Esophagus muscularis mucosa (tissue), 4 donors: ENCODE measurements around the gene AKT1. TPM values are rescaled to one million over a fixed set of nuclear protein-coding genes. Genes with fewer than 3 reads are reported as not detected.
"Not testable (repeated sequence)": the region's sequence is repeated elsewhere in the genome, so short reads cannot be mapped to it uniquely, and the experiment has no call there.

Experiments used
- DNase-seq: peaks from one replicate; pipeline ENCODE4 v3.0.0-alpha.2; 2017; ENCODE audit errors: extremely low spot score
- H3K27ac ChIP-seq, 4 donors: fragments of 200-600 bp; sonication (generic); replicated peaks in 1 of 4; 1 replicate in 3 of 4; 2 replicates in 1 of 4; pipeline ENCODE4 v1.5.1; 2016 to 2019; ENCODE audit warnings: mild to moderate bottlenecking in 1 of 4
- H3K27me3 ChIP-seq, 4 donors: fragments of 200-600 bp; sonication (generic); one replicate each; pipeline versions ENCODE4 v1.5.1 to v1.6.0; 2016 to 2019
- H3K36me3 ChIP-seq, 4 donors: fragments of 200-600 bp; sonication (generic); one replicate each; pipeline ENCODE4 v1.5.1; 2016 to 2019
- H3K4me1 ChIP-seq, 4 donors: fragments of 200-600 bp; sonication (generic); one replicate each; pipeline ENCODE4 v1.5.1; 2016 to 2019
- H3K4me3 ChIP-seq, 4 donors: fragments of 200-600 bp; sonication (generic); 1 replicate in 2 of 4; 2 replicates in 2 of 4; pipeline ENCODE4 v1.5.1; 2016 to 2019; ENCODE audit warnings: mild to moderate bottlenecking in 4 of 4, moderate library complexity in 1 of 4
- H3K9me3 ChIP-seq, 4 donors: fragments of 200-600 bp; sonication (generic); 1 replicate in 3 of 4; 2 replicates in 1 of 4; pipeline ENCODE4 v1.5.1; 2016 to 2019
- EP300 ChIP-seq: sonication (generic); formaldehyde crosslinking; IDR thresholded peaks from one replicate; pipeline ENCODE4 v1.6.1; 2017; ENCODE audit warnings: antibody characterized with exemption
- POLR2A ChIP-seq: fragments of 450-650 bp; IDR thresholded peaks from one replicate; pipeline ENCODE4 v1.6.1; 2017; ENCODE audit warnings: antibody characterized with exemption, moderate library complexity, mild to moderate bottlenecking, low read depth
- POLR2AphosphoS5 ChIP-seq, 2 donors: sonication (generic); formaldehyde crosslinking; IDR thresholded peaks; one replicate each; pipeline ENCODE4 v1.6.1; 2017; ENCODE audit warnings: antibody characterized with exemption in 2 of 2
- WGBS: methylation state at CpG from one replicate; pipeline ENCODE4 v1.1.5; 2018; 5-methylcytosine and 5-hydroxymethylcytosine counted together
- intact Hi-C: fragments of 100-400 bp; cut with DNase I; formaldehyde crosslinking; loops from one replicate; pipeline ENCODE4 v1.15.1; 2023
- total RNA-seq, 4 donors: library from RNA; depleted of rRNA; stranded (reverse); fragments of >200 nt; gene quantifications; one replicate each; pipeline versions ENCODE4 v1.1.0 to v1.2.1, GENCODE V29; 2016
- TF ChIP-seq, protein P1 (sequence below), 3 experiments: fragments of 200-600 bp in 2 of 3; fragments of 450-650 bp in 1 of 3; sonication (generic) in 2 of 3; IDR thresholded peaks; one replicate each; pipeline ENCODE4 v1.5.1; 2017 to 2019; ENCODE audit warnings: antibody characterized with exemption in 3 of 3, mild to moderate bottlenecking in 2 of 3, moderate library complexity in 1 of 3

AKT1 gene
- total RNA-seq, 4 donors from 2014 or later: 162 to 267 (median 187) TPM

DNA sequence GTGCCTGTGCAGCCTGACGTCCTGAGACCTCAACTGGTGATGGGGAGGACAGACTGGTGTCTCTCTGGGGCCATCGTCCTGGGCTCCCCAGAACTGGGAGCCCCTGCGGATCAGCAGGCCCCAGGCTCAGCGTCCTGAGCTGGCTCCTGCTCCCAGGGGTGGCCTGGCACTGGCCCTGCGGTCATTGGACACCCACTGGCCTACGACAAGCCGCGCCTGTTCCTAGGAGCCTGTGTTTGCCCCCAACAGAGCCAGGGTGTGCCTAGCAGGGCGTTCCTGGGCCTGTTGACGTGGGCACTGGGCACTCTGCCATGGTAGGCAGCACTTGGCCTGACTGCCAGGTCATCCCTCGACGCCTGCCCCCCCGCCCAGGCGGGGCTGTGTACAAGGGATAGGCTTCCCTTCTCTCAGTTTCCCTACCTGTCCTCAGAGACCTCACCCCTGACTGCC lies 63.2 kb downstream of the AKT1 start:
- no peak for DNase-seq

DNA sequence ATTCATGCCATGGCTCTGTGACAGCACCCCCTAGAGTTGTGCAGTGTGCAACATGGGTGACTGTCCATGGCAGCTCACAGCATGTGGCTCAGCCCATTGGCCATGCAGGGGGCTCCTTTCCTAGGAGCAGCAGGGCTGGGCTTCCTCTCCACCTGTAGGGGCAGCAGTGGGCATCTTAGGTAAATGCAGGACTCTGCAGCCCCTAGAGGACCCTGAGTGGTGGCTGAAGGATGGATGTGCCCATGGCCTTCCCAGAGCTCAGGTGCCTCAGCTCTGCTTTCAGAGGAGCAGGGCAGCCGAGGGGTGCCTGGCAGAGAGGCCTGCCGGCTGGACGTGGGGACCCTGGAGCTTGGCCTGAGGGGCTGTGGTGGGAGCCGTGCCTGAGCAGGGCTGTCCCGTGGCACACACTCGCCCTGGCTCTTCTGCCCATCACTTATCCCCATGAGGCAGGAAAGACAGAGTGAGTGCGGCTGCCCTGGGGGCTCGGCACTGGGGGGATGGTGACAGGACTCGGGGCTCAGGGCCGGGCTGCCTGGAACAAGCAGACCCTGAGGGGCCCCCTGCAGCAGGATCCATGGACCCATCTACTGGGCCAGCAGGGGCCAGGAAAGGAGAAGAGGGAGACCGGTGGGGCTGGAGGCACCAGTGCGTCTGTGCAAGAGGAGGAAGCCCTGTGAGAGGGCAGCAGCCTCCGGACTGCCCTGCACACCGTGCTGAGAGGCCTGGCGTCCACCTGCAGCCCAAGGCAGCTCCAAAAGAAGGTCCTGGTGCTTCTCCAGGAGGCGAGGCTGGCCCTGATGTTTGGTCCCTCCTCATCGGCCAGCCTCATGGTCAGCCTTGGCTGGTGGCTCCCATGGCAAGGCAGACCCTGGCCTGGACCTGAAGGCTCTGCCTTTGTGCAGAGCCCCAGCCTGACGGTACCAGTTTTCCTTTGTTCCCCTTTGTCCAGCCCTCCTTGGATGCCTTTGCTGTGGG lies 63.9 kb downstream of the AKT1 start:
- H3K9me3 ChIP-seq: no peaks in the 10 kb centered on the region
- 88% methylated on average over 11 of the region's 18 CpGs for WGBS
- TF ChIP-seq, protein P1, sequence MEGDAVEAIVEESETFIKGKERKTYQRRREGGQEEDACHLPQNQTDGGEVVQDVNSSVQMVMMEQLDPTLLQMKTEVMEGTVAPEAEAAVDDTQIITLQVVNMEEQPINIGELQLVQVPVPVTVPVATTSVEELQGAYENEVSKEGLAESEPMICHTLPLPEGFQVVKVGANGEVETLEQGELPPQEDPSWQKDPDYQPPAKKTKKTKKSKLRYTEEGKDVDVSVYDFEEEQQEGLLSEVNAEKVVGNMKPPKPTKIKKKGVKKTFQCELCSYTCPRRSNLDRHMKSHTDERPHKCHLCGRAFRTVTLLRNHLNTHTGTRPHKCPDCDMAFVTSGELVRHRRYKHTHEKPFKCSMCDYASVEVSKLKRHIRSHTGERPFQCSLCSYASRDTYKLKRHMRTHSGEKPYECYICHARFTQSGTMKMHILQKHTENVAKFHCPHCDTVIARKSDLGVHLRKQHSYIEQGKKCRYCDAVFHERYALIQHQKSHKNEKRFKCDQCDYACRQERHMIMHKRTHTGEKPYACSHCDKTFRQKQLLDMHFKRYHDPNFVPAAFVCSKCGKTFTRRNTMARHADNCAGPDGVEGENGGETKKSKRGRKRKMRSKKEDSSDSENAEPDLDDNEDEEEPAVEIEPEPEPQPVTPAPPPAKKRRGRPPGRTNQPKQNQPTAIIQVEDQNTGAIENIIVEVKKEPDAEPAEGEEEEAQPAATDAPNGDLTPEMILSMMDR (IDR thresholded peaks at IDR 0.05): no peak
- TF ChIP-seq EP300: no peak
- TF ChIP-seq POLR2AphosphoS5 (IDR thresholded peaks at IDR 0.05): no peak
- no peak for TF ChIP-seq POLR2A
- H3K27ac ChIP-seq: peak overlapping the region in 2 of 4 donors; percentile 43 to 47
- peaks cover 39 to 58% (median 48%) of the 10 kb centered on the region in 4 donors for H3K4me1 ChIP-seq
- no peak for DNase-seq
- H3K36me3 ChIP-seq: no peaks in the 10 kb centered on the region
- H3K27me3 ChIP-seq: no peaks in the 10 kb centered on the region
- intact Hi-C loops: no loop called here
- H3K4me3 ChIP-seq: no peak overlapping the region

More for the DNA sequence above, 63.2 kb downstream of the AKT1 start:
- peak overlapping the region in 2 of 4 donors; percentile 43 to 47 for H3K27ac ChIP-seq
- WGBS: 93% methylated on average over 3 of the region's 14 CpGs
- H3K27me3 ChIP-seq: no peaks in the 10 kb centered on the region
- TF ChIP-seq POLR2AphosphoS5 (IDR thresholded peaks at IDR 0.05) (peak; percentile 41 to 44), POLR2A (no peak), EP300 (peak; percentile 36)
- no peaks in the 10 kb centered on the region for H3K9me3 ChIP-seq
- intact Hi-C loops: no loop called here
- H3K4me3 ChIP-seq: no peak overlapping the region
- peaks cover 46 to 62% (median 55%) of the 10 kb centered on the region in 4 donors for H3K4me1 ChIP-seq
- no peaks in the 10 kb centered on the region for H3K36me3 ChIP-seq

DNA sequence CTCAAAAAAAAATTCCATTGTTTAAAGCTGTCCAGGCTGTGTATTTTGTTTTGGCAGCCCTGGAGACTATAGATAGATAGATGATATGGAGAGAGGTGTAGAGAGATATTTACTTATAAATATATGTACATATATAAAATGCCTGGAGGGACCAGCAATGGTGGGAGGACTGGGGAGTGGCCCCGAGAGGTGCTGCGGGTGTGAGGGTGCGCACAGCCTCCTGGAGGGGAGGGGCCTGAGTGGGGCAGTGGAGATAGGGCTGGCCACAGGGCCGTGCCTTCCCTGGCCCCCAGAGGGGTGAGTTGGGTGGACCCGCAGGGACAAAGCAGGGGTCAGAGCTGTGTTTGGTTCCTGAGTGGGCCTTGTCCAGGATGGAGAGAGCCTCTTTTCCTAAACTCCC lies 65.1 kb downstream of the AKT1 start:
- no peak for TF ChIP-seq POLR2AphosphoS5 (IDR thresholded peaks at IDR 0.05)
- no peak for TF ChIP-seq EP300
- TF ChIP-seq, protein P1 (IDR thresholded peaks at IDR 0.05): no peak
- TF ChIP-seq POLR2A: no peak
- Histone ChIP-seq H3K4me3 (no peak overlapping the region), H3K27ac (no peak overlapping the region), H3K36me3 (no peaks in the 10 kb centered on the region), H3K9me3 (no peaks in the 10 kb centered on the region), H3K4me1 (peaks cover 30 to 58% (median 41%) of the 10 kb centered on the region in 4 donors), H3K27me3 (no peaks in the 10 kb centered on the region)
- intact Hi-C loops: no loop called here
- WGBS: 84% methylated on average over 3 of the region's 5 CpGs
- DNase-seq: no peak

GRCh38 chr14:104729835-104730181 lies 65.7 kb downstream of the AKT1 start:
- H3K27me3 ChIP-seq: no peaks in the 10 kb centered on the region
- H3K9me3 ChIP-seq: no peaks in the 10 kb centered on the region
- WGBS: 91% methylated on average over 13 of the region's 16 CpGs
- no peak for DNase-seq
- intact Hi-C loops: no loop called here
- TF ChIP-seq, protein P1 (IDR thresholded peaks at IDR 0.05): no peak
- TF ChIP-seq EP300 (no peak), POLR2AphosphoS5 (IDR thresholded peaks at IDR 0.05) (no peak), POLR2A (no peak)
- H3K4me3 ChIP-seq: no peak overlapping the region
- H3K36me3 ChIP-seq: no peaks in the 10 kb centered on the region
- H3K4me1 ChIP-seq: peaks cover 30 to 57% (median 41%) of the 10 kb centered on the region in 4 donors
- no peak overlapping the region for H3K27ac ChIP-seq

GRCh38 chr14:104729176-104729834 lies 66.2 kb downstream of the AKT1 start:
- H3K9me3 ChIP-seq, H3K27me3 ChIP-seq, H3K27ac ChIP-seq, intact Hi-C loops, H3K36me3 ChIP-seq, H3K4me3 ChIP-seq, DNase-seq: not testable (repeated sequence)
- 95% methylated on average over 36 of the region's 73 CpGs for WGBS
- peaks cover 33 to 57% (median 41%) of the 10 kb centered on the region in 4 donors for H3K4me1 ChIP-seq
